Lung (tissue), 12 donors: ENCODE results near the gene PACSIN3. TPM values are rescaled to one million over a fixed set of nuclear protein-coding genes. Genes with fewer than 3 reads are reported as not detected.

Experiments used
- ATAC-seq: fragments of 200-7000 bp; cut with Tn5 transposase; one replicate; pipeline ENCODE4 v1.9.1; 2020; ENCODE audit warnings: moderate number of reproducible peaks; ENCODE audit not compliant: insufficient read depth, low FRiP score
- DNase-seq, 3 donors: peaks; one replicate each; pipeline ENCODE4 v3.0.0-alpha.2; 2013 to 2017
- H3K27ac ChIP-seq, 2 donors: one replicate each; pipeline ENCODE4 v1.5.1; 2013; ENCODE audit warnings: mild to moderate bottlenecking in 2 of 2, moderate library complexity in 2 of 2, control low read depth in 1 of 2, inconsistent platforms in 1 of 2, low read depth in 1 of 2, low read length in 1 of 2
- H3K27me3 ChIP-seq, 3 donors: one replicate each; pipeline ENCODE4 v1.5.1; 2013; ENCODE audit warnings: low read length in 2 of 3; ENCODE audit not compliant: control insufficient read depth in 3 of 3, insufficient read depth in 3 of 3
- H3K36me3 ChIP-seq, 4 donors: one replicate each; pipeline ENCODE4 v1.5.1; 2013; ENCODE audit warnings: low read length in 4 of 4, mild to moderate bottlenecking in 1 of 4, moderate library complexity in 1 of 4; ENCODE audit not compliant: control insufficient read depth in 4 of 4, insufficient read depth in 4 of 4
- H3K4me1 ChIP-seq, 5 donors: one replicate each; pipeline ENCODE4 v1.5.1; 2013; ENCODE audit warnings: low read length in 5 of 5, mild to moderate bottlenecking in 2 of 5, moderate library complexity in 1 of 5; ENCODE audit not compliant: control insufficient read depth in 5 of 5, insufficient read depth in 5 of 5
- H3K4me3 ChIP-seq: one replicate; pipeline ENCODE4 v1.5.1; 2013; ENCODE audit warnings: mild to moderate bottlenecking, control low read depth, moderate library complexity
- H3K9ac ChIP-seq, 2 donors: one replicate each; pipeline ENCODE4 v1.5.1; 2013; ENCODE audit warnings: low read length in 2 of 2, control low read depth in 1 of 2; ENCODE audit not compliant: insufficient read depth in 1 of 2
- H3K9me3 ChIP-seq, 4 donors: one replicate each; pipeline ENCODE4 v1.5.1; 2013; ENCODE audit warnings: low read length in 3 of 4, mild to moderate bottlenecking in 1 of 4, moderate library complexity in 1 of 4; ENCODE audit not compliant: control insufficient read depth in 4 of 4, insufficient read depth in 3 of 4
- CTCF ChIP-seq: IDR thresholded peaks from 2 replicates; pipeline ENCODE4 v1.5.1; 2012; ENCODE audit warnings: mild to moderate bottlenecking; ENCODE audit errors: control extremely low read depth, extremely low read depth
- WGBS, 2 donors: extraction: QIAGEN DNeasy Blood & Tissue Kit; methylation state at CpG; one replicate each; pipeline ENCODE4 v1.1.7; 2013; 5-methylcytosine and 5-hydroxymethylcytosine counted together
- polyA plus RNA-seq, 2 donors: library from polyadenylated mRNA; stranded (reverse); fragments of 200-250 nt; gene quantifications; one replicate each; pipeline ENCODE4 v1.2.1, GENCODE V29; 2013
- total RNA-seq, 2 donors: library from RNA; depleted of rRNA in 1 of 2; stranded (reverse); fragments of >200 nt in 1 of 2; gene quantifications; one replicate each; pipeline ENCODE4 v1.2.1, GENCODE V29; 2014 to 2021
- donor health status: control.
- donor health status: control.
- donor health status: Bipolar disorder and iron deficiency.
- donor health status: healthy.
- donor health status: DM: yes; HTN: yes; CAD: no.

Gene PACSIN3
- total and polyA plus RNA-seq, 4 donors: 20.6 to 53.3 (median 36.3) TPM

DNA sequence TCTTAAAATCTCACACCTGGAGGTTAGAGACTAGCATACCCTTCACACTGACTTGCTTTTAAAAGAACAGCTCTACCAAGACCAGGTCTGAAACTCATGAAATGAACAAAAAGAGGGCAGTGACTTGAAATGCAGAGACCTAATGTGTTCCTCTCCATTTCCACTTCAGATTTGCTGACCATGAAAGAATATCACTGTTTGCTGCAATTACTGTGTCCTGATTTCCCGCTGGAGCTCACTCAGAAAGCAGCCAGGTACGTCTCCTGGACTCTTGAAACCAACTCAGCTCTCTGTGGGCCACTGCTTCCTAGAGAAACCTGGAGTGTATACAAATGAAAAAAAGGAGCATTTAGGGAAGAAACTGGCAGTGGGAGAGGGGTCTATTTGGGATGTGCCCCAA is 48.8 kb downstream of the PACSIN3 start:
- WGBS, 2 donors: 95 to 97% methylated on average over 2 of the region's 2 CpGs
- ATAC-seq (no peak), DNase-seq (no peak)
- H3K27me3 ChIP-seq: no peaks in the 10 kb centered on the region
- no peak overlapping the region for H3K27ac ChIP-seq
- no peaks in the 10 kb centered on the region for H3K4me1 ChIP-seq
- H3K9ac ChIP-seq: no peak overlapping the region
- no peaks in the 10 kb centered on the region for H3K9me3 ChIP-seq
- H3K4me3 ChIP-seq: no peak overlapping the region
- no peak for TF ChIP-seq CTCF
- H3K36me3 ChIP-seq: peaks cover 5 to 13% (median 7%) of the 10 kb centered on the region in 4 donors

GRCh38 chr11:47136921-47137320 is 49.3 kb downstream of the PACSIN3 start:
- Histone ChIP-seq H3K9me3 (no peaks in the 10 kb centered on the region), H3K9ac (no peak overlapping the region), H3K27ac (no peak overlapping the region), H3K4me1 (no peaks in the 10 kb centered on the region), H3K36me3 (peaks cover 5 to 13% (median 7%) of the 10 kb centered on the region in 4 donors), H3K27me3 (no peaks in the 10 kb centered on the region), H3K4me3 (no peak overlapping the region)
- WGBS, 2 donors: 90 to 94% methylated on average over 3 of the region's 3 CpGs
- no peak for TF ChIP-seq CTCF
- DNase-seq (no peak), ATAC-seq (no peak)

DNA sequence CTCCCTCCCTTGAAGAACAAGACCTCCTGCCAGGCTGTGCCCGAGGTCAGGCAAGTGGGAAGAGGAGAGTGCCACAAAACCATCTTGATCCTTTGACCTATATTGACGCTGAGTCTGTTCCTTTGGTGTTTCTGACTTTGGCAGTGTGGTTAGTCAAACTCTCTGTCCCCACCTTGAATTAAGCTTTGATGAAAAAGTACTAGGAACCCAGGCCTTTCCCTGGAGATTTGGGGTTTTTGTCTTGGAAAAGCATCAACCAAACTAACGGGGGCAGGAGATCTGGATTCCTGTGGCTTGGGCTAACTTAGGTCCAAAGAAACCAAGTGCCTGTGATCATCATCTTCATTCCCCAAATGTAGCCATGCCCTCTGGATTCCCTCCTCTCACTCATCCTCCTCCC is 49.9 kb downstream of the PACSIN3 start:
- Histone ChIP-seq H3K4me3 (no peak overlapping the region), H3K9ac (no peak overlapping the region), H3K27ac (no peak overlapping the region), H3K4me1 (no peaks in the 10 kb centered on the region), H3K9me3 (no peaks in the 10 kb centered on the region), H3K27me3 (no peaks in the 10 kb centered on the region), H3K36me3 (peaks cover 5 to 13% (median 7%) of the 10 kb centered on the region in 4 donors)
- no peak for TF ChIP-seq CTCF
- WGBS, 2 donors: 72 to 79% methylated on average over 3 of the region's 3 CpGs
- DNase-seq (no peak), ATAC-seq (no peak)

- Histone ChIP-seq H3K9me3 (no peaks in the 10 kb centered on the region), H3K4me3 (no peak overlapping the region), H3K27me3 (no peaks in the 10 kb centered on the region), H3K27ac (no peak overlapping the region), H3K4me1 (no peaks in the 10 kb centered on the region), H3K9ac (no peak overlapping the region), H3K36me3 (peaks cover 0 to 4% (median 2%) of the 10 kb centered on the region in 4 donors)
- ATAC-seq (no peak), DNase-seq (no peak)
- WGBS, 2 donors: 95 to 100% methylated on average over 1 of the region's 1 CpG
- TF ChIP-seq CTCF: no peak
Observed at GRCh38 chr11:47132981-47133380, 53.3 kb downstream of the PACSIN3 start.
